Fibroblast of lung (primary cell): ENCODE results near the gene PACS2. TPM values are rescaled to one million over a fixed set of nuclear protein-coding genes. Genes with fewer than 3 reads are reported as not detected.

ENCODE experiments used
- DNase-seq, 2 donors: peaks; one replicate each; pipeline versions ENCODE4 v3.0.0 to v3.0.0-alpha.2; 2010; ENCODE audit warnings: low read depth in 2 of 2
- H2AFZ ChIP-seq: 2 replicates; pipeline ENCODE4 v1.5.1; 2012; ENCODE audit warnings: low read length, control low read depth, inconsistent platforms
- H3K27ac ChIP-seq: 2 replicates; pipeline ENCODE4 v1.5.1; 2011; ENCODE audit warnings: low read length, control low read depth; ENCODE audit not compliant: insufficient read depth
- H3K27me3 ChIP-seq: 2 replicates; pipeline ENCODE4 v1.5.1; 2011; ENCODE audit warnings: mild to moderate bottlenecking, low read length; ENCODE audit not compliant: control insufficient read depth, insufficient read depth
- H3K36me3 ChIP-seq: 2 replicates; pipeline ENCODE4 v1.5.1; 2011; ENCODE audit warnings: low read length; ENCODE audit not compliant: control insufficient read depth, insufficient read depth
- H3K4me1 ChIP-seq: 2 replicates; pipeline ENCODE4 v1.5.1; 2011; ENCODE audit warnings: low read length; ENCODE audit not compliant: control insufficient read depth, insufficient read depth; ENCODE audit errors: extremely low read depth
- H3K4me2 ChIP-seq: 2 replicates; pipeline ENCODE4 v1.5.1; 2011; ENCODE audit warnings: low read length, control low read depth; ENCODE audit not compliant: insufficient read depth; ENCODE audit errors: extremely low read depth
- H3K4me3 ChIP-seq, 4 experiments: fragments of 200-600 bp in 1 of 4; sonication (generic) in 1 of 4; replicated peaks in 1 of 4; 2 replicates each; pipeline ENCODE4 v1.5.1; 2011 to 2016; ENCODE audit warnings: low read length in 4 of 4, low read depth in 3 of 4, mild to moderate bottlenecking in 3 of 4, control low read depth in 2 of 4, inconsistent platforms in 1 of 4, mixed read lengths in 1 of 4; ENCODE audit not compliant: insufficient read depth in 1 of 4; ENCODE audit errors: control extremely low read depth in 1 of 4
- H3K79me2 ChIP-seq: 2 replicates; pipeline ENCODE4 v1.5.1; 2012; ENCODE audit warnings: mild to moderate bottlenecking, low read length, inconsistent platforms; ENCODE audit not compliant: control insufficient read depth, insufficient read depth
- H3K9ac ChIP-seq: 2 replicates; pipeline ENCODE4 v1.5.1; 2011; ENCODE audit warnings: mild to moderate bottlenecking, low read length, control low read depth; ENCODE audit not compliant: insufficient read depth
- H3K9me3 ChIP-seq: 2 replicates; pipeline ENCODE4 v1.5.1; 2012; ENCODE audit warnings: low read depth, low read length; ENCODE audit not compliant: control insufficient read depth, insufficient read depth
- H4K20me1 ChIP-seq: 2 replicates; pipeline ENCODE4 v1.5.1; 2011; ENCODE audit warnings: low read length; ENCODE audit not compliant: control insufficient read depth, insufficient read depth; ENCODE audit errors: extremely low read depth
- EZH2 ChIP-seq: IDR thresholded peaks from 2 replicates; pipeline ENCODE4 v1.5.1; 2012; ENCODE audit warnings: low read length, control low read depth, mild to moderate bottlenecking; ENCODE audit errors: missing control alignments
- polyA plus RNA-seq, 2 donors: library from polyadenylated mRNA; depleted of rRNA in 1 of 2; stranded (reverse) in 1 of 2; unstranded in 1 of 2; fragments of >200 nt; gene quantifications; 2 replicates each; pipeline ENCODE4 v1.2.1, GENCODE V29; 2011 to 2012; ENCODE audit warnings: missing spikeins in 1 of 2
- total RNA-seq: library from RNA; depleted of rRNA; stranded (reverse); fragments of >200 nt; gene quantifications from 2 replicates; pipeline ENCODE4 v1.2.1, GENCODE V29; 2014
- TF ChIP-seq, protein P1 (sequence below), 2 donors: IDR thresholded peaks in 1 of 2; conservative IDR thresholded peaks in 1 of 2; 1 replicate in 1 of 2; 2 replicates in 1 of 2; pipeline ENCODE4 v1.5.1; 2011 to 2012; ENCODE audit warnings: low read length in 2 of 2, control low read depth in 1 of 2, inconsistent platforms in 1 of 2, low read depth in 1 of 2, mild to moderate bottlenecking in 1 of 2

The PACS2 gene
- total and polyA plus RNA-seq, 2 donors (not counting 1 experiment from before 2014, with no cell fraction given): 20.3 to 52.5 TPM

DNA sequence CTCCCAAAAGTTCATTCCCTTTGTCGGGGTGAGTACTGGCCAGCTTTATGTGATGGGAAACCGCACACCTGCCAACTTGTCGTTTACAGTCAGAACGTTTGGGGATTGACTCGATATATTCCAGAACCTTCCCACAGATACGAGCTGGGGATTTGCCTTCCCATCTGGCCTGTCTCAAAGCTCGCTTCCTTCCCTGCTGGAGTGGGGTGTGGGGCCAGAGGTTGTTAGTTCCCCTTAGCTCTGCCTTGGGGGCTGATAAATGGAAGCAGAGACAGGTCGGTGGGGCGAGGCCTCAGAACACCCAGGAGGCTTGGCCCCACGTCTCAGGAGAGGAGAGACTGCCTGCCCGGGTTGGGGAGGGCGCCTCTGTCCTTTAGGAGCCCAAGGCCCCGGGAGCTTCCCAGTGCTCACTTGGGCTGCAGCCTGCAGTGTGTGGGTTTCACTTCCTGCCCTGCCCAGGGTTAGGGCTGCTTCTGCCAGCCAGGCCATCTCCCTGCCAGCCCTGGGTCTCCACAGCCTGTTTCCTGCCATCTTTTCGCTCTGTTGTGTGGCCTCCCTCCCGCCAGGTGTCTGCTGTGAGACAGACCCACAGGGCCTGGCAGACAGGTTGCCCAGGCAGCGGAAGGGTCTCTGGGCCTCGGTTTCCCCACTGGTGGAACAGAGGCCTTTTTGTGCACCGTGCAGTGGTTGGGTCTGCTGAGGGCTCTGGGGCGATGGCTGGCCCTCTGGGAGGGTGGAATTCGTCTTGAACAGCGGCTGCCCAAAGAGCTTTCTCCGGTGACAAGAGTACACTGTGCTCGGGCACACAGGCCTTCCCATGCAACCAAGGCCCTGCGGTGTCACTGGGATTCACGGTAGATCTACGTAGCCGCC is 75.7 kb downstream of the PACS2 start:
- Histone ChIP-seq H4K20me1 (no peaks in the 10 kb centered on the region), H3K27me3 (no peaks in the 10 kb centered on the region), H2AFZ (no peak overlapping the region), H3K27ac (no peak overlapping the region), H3K4me2 (no peak overlapping the region), H3K36me3 (peaks cover 2% of the 10 kb centered on the region), H3K4me1 (no peaks in the 10 kb centered on the region), H3K79me2 (no peaks in the 10 kb centered on the region), H3K9ac (no peak overlapping the region), H3K4me3 (no peak overlapping the region), H3K9me3 (no peaks in the 10 kb centered on the region)
- no peak for TF ChIP-seq EZH2
- TF ChIP-seq, protein P1, sequence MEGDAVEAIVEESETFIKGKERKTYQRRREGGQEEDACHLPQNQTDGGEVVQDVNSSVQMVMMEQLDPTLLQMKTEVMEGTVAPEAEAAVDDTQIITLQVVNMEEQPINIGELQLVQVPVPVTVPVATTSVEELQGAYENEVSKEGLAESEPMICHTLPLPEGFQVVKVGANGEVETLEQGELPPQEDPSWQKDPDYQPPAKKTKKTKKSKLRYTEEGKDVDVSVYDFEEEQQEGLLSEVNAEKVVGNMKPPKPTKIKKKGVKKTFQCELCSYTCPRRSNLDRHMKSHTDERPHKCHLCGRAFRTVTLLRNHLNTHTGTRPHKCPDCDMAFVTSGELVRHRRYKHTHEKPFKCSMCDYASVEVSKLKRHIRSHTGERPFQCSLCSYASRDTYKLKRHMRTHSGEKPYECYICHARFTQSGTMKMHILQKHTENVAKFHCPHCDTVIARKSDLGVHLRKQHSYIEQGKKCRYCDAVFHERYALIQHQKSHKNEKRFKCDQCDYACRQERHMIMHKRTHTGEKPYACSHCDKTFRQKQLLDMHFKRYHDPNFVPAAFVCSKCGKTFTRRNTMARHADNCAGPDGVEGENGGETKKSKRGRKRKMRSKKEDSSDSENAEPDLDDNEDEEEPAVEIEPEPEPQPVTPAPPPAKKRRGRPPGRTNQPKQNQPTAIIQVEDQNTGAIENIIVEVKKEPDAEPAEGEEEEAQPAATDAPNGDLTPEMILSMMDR (conservative IDR thresholded peaks at IDR 0.05 in 1 of 2, IDR thresholded peaks at IDR 0.05 in 1 of 2; ENCODE audit: low read depth in 1 of 2, low read length in 2 of 2): no peak
- no peak for DNase-seq

DNA sequence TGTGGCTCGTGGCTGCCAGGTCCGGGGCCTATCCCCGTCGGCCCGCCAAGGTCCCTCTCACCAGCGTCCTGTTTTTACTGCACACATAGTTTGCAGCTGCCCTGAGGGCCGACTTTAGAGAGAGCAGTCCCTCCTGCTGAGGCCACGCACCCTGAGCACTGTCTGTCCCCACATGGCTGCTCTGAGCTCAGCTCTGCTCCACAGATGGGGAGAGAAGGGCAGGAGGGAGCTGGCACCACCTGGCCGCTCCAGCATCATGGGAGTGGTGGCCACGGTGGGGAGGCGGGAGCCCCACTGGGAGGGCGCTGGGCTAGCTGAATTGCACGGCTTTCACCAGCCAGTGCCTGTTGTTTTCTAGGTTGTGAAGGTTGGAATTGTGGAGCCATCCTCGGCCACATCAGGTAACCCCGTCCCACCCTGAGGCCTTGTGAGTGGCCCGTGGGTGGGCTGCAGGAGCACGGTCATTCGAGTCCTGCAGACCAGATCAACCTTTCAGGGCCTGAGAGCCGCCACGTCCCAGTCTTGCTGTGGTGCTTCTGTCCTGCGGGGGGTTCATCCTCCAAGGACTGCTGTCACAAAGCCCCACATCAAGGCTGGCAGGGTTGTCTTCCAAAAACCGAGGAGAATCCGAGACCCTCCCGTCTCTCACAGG is 76.4 kb downstream of the PACS2 start:
- H3K4me3 ChIP-seq: no peak overlapping the region
- H3K36me3 ChIP-seq: peaks cover 2% of the 10 kb centered on the region
- H2AFZ ChIP-seq: no peak overlapping the region
- H4K20me1 ChIP-seq: no peaks in the 10 kb centered on the region
- TF ChIP-seq, protein P1 (conservative IDR thresholded peaks at IDR 0.05 in 1 of 2, IDR thresholded peaks at IDR 0.05 in 1 of 2; ENCODE audit: low read depth in 1 of 2, low read length in 2 of 2): no peak
- TF ChIP-seq EZH2: no peak
- no peaks in the 10 kb centered on the region for H3K79me2 ChIP-seq
- no peak overlapping the region for H3K4me2 ChIP-seq
- DNase-seq: no peak
- no peak overlapping the region for H3K9ac ChIP-seq
- H3K27me3 ChIP-seq: no peaks in the 10 kb centered on the region
- no peak overlapping the region for H3K27ac ChIP-seq
- H3K9me3 ChIP-seq: no peaks in the 10 kb centered on the region
- no peaks in the 10 kb centered on the region for H3K4me1 ChIP-seq

DNA sequence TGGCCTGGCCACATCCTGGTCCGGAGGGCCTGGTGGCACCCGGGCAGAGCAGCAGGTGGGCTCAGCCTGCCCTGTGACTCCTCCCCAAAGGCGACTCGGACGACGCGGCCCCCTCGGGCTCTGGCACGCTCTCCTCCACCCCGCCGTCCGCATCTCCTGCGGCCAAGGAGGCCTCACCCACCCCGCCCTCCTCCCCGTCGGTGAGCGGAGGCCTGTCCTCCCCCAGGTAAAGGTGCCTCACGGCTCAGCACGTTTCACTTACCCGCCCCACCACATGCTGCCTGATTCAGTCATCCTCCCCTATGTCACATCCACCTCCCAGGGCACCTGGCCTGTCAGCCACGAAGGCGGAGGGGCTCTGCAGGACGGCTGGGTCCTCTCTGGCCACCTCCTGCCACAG is 77.0 kb downstream of the PACS2 start:
- Histone ChIP-seq H3K27me3 (no peaks in the 10 kb centered on the region), H4K20me1 (no peaks in the 10 kb centered on the region), H3K4me3 (no peak overlapping the region), H3K79me2 (no peaks in the 10 kb centered on the region), H2AFZ (no peak overlapping the region), H3K4me2 (no peak overlapping the region), H3K9ac (no peak overlapping the region), H3K36me3 (peaks cover 2% of the 10 kb centered on the region), H3K9me3 (no peaks in the 10 kb centered on the region), H3K27ac (no peak overlapping the region), H3K4me1 (no peaks in the 10 kb centered on the region)
- TF ChIP-seq, protein P1 (conservative IDR thresholded peaks at IDR 0.05 in 1 of 2, IDR thresholded peaks at IDR 0.05 in 1 of 2; ENCODE audit: low read depth in 1 of 2, low read length in 2 of 2): no peak
- no peak for TF ChIP-seq EZH2
- no peak for DNase-seq
